K562 (cell line): ENCODE measurements around the gene MAN1A1. TPM values are rescaled to one million over a fixed set of nuclear protein-coding genes. Genes with fewer than 3 reads are reported as not detected.
A peak's percentile ranks its signal among the peaks of the same experiment; 100 is the strongest.
"Not testable (repeated sequence)": the region's sequence is repeated elsewhere in the genome, so short reads cannot be mapped to it uniquely, and the experiment has no call there.

Experiments used
- ATAC-seq: fragments of 200-7000 bp; cut with Tn5 transposase; 3 replicates; pipeline ENCODE4 v1.9.1; 2020; ENCODE audit warnings: moderate library complexity
- BruUV-seq: library from RNA; stranded (reverse); fragments of 400-500 nt; replicated peaks from 2 replicates; lab custom pipeline; 2021; lab: Mats Ljungman, UMichigan
- CTCF ChIA-PET: fragments of 300-600 bp; formaldehyde crosslinking; extraction: SDS; loops from one replicate; lab custom pipeline; 2021; ENCODE audit warnings: low intra/inter-chr PET ratio; lab: Yijun Ruan, JAX
- POLR2A ChIA-PET: fragments of 300-600, 350-650 bp; sonication (Branson Sonifier 250); formaldehyde crosslinking; extraction: SDS; loops from one replicate; lab custom pipeline; 2021; ENCODE audit warnings: antibody characterized with exemption, inconsistent platforms; lab: Yijun Ruan, JAX
- DNase-seq, 4 experiments: peaks; one replicate each; pipeline versions ENCODE4 v3.0.0 to v3.0.0-alpha.2; 2011 to 2018; ENCODE audit warnings: low spot score in 3 of 4, mixed read lengths in 3 of 4; ENCODE audit errors: extremely low read depth in 1 of 4
- FAIRE-seq: peaks from 2 replicates; lab custom pipeline; 2011; peaks lifted over from hg19 to GRCh38; lab: Jason Lieb, UNC
- H2AFZ ChIP-seq: 2 replicates; pipeline ENCODE4 v1.6.0; 2011; ENCODE audit warnings: low read depth, low read length, control low read depth, inconsistent platforms
- H3K27ac ChIP-seq: fragments of 200-600 bp; 3 replicates; pipeline ENCODE4 v1.8.0; 2011; ENCODE audit warnings: low read depth, mild to moderate bottlenecking, control low read depth, inconsistent platforms, low read length, moderate library complexity, mixed read lengths; ENCODE audit errors: extremely low read depth
- H3K27me3 ChIP-seq, 2 experiments: fragments of 300-600 bp in 1 of 2; 2 replicates in 1 of 2; 3 replicates in 1 of 2; pipeline versions ENCODE4 v1.6.0 to v1.8.0; 2011; ENCODE audit warnings: inconsistent platforms in 2 of 2, low read length in 2 of 2, mild to moderate bottlenecking in 1 of 2, mixed read lengths in 1 of 2, moderate library complexity in 1 of 2; ENCODE audit not compliant: control insufficient read depth in 2 of 2, insufficient read depth in 2 of 2
- H3K36me3 ChIP-seq: fragments of 300-600 bp; 3 replicates; pipeline ENCODE4 v1.8.0; 2011; ENCODE audit warnings: mild to moderate bottlenecking, low read length, inconsistent platforms; ENCODE audit not compliant: control insufficient read depth, insufficient read depth
- H3K4me1 ChIP-seq, 2 experiments: fragments of 200-600 bp in 1 of 2; replicated peaks in 1 of 2; 2 replicates in 1 of 2; 3 replicates in 1 of 2; pipeline versions ENCODE4 v1.5.1 to v1.8.0; 2011; ENCODE audit warnings: inconsistent platforms in 2 of 2, low read length in 2 of 2, mild to moderate bottlenecking in 1 of 2, mixed read lengths in 1 of 2, moderate library complexity in 1 of 2; ENCODE audit not compliant: control insufficient read depth in 2 of 2, insufficient read depth in 2 of 2
- H3K4me2 ChIP-seq: 2 replicates; pipeline ENCODE4 v1.6.1; 2011; ENCODE audit warnings: low read length, control low read depth, inconsistent platforms, mixed read lengths; ENCODE audit not compliant: insufficient read depth
- H3K4me3 ChIP-seq: fragments of 200-600 bp; sonication (generic), shearing (Covaris generic); 2 replicates; pipeline ENCODE4 v1.5.1; 2016; ENCODE audit warnings: control low read depth, inconsistent platforms
- H3K79me2 ChIP-seq: fragments of 200-600 bp; 3 replicates; pipeline ENCODE4 v1.8.0; 2011; ENCODE audit warnings: low read length, inconsistent platforms; ENCODE audit not compliant: control insufficient read depth, insufficient read depth
- H3K9ac ChIP-seq, 2 experiments: 2 replicates each; pipeline versions ENCODE4 v1.6.0 to v1.6.1; 2011; ENCODE audit warnings: low read depth in 2 of 2, low read length in 2 of 2, control low read depth in 1 of 2, inconsistent platforms in 1 of 2, mild to moderate bottlenecking in 1 of 2, mixed read lengths in 1 of 2; ENCODE audit not compliant: insufficient read depth in 1 of 2
- H3K9me1 ChIP-seq: one replicate; pipeline ENCODE4 v1.6.0; 2011; ENCODE audit warnings: inconsistent platforms, mild to moderate bottlenecking, low read length, moderate library complexity; ENCODE audit not compliant: control insufficient read depth, insufficient read depth
- H3K9me3 ChIP-seq: replicated peaks from 2 replicates; pipeline ENCODE4 v1.5.1; 2011; ENCODE audit warnings: low read depth, low read length, inconsistent platforms; ENCODE audit not compliant: control insufficient read depth, insufficient read depth
- H4K20me1 ChIP-seq: replicated peaks from 2 replicates; pipeline ENCODE4 v1.6.1; 2011; ENCODE audit warnings: low read length, inconsistent platforms, mixed read lengths; ENCODE audit not compliant: control insufficient read depth, insufficient read depth
- BCOR ChIP-seq: fragments of 450-650 bp; IDR thresholded peaks from 2 replicates; pipeline ENCODE4 v1.6.1; 2016
- CXXC5 ChIP-seq: fragments of 250-450 bp; sonication (Bioruptor Pico); IDR thresholded peaks from 2 replicates; pipeline ENCODE4 v1.8.0; 2022; ENCODE audit warnings: inconsistent platforms, mild to moderate bottlenecking, moderate library complexity
- GABPB2 ChIP-seq: fragments of 250-450 bp; sonication (Bioruptor Pico); conservative IDR thresholded peaks from 2 replicates; pipeline ENCODE4 v1.5.1; 2021; ENCODE audit warnings: mild to moderate bottlenecking
- KDM1A ChIP-seq, 2 experiments: fragments of 450-650 bp; IDR thresholded peaks; 2 replicates each; pipeline ENCODE4 v1.6.1; 2016; ENCODE audit warnings: mild to moderate bottlenecking in 2 of 2
- MCM2 ChIP-seq: fragments of 450-650 bp; IDR thresholded peaks from 2 replicates; pipeline ENCODE4 v1.6.1; 2017; ENCODE audit warnings: low read depth, mild to moderate bottlenecking
- ZNF146 ChIP-seq: IDR thresholded peaks from one replicate; pipeline ENCODE4 v1.6.1; 2018; ENCODE audit warnings: missing compliant biosample characterization; ENCODE audit not compliant: unreplicated experiment
- ZNF766 ChIP-seq: fragments of 200-800 bp; sonication (Bioruptor generic); conservative IDR thresholded peaks from 2 replicates; pipeline ENCODE4 v1.6.1; 2016; ENCODE audit warnings: missing genetic modification characterization, missing compliant biosample characterization
- WGBS: fragments of 100-300 bp; shearing (Covaris generic); methylation state at CpG from one replicate; pipeline ENCODE4 v1.1.6; 2016; ENCODE audit warnings: low coverage, mixed read lengths; ENCODE audit not compliant: insufficient coverage; ENCODE audit errors: missing lambda C conversion rate; 5-methylcytosine and 5-hydroxymethylcytosine counted together
- in situ Hi-C: fragments of 300-500 bp; cut with MboI; formaldehyde crosslinking; loops from 4 replicates; pipeline ENCODE4 v1.15.0; 2018; ENCODE audit warnings: inconsistent platforms, mixed read lengths
- intact Hi-C: fragments of 100-400 bp; cut with micrococcal nuclease; formaldehyde crosslinking; loops from 2 replicates; pipeline ENCODE4 v1.14.2; 2022
- polyA plus RNA-seq, 8 experiments: library from polyadenylated mRNA; depleted of rRNA in 4 of 8; stranded (reverse) in 5 of 8; unstranded in 3 of 8; fragments of >200 nt; fragmentation: Nextera tagmentation in 2 of 8; fragmentation: Illumina TruSeq in 1 of 8; extraction: Ambion mirVana in 2 of 8; extraction: Trizol in 1 of 8; gene quantifications; 2 replicates each; pipeline versions ENCODE4 v1.2.1 to v1.2.3, GENCODE V29; 2011 to 2014; ENCODE audit warnings: inconsistent platforms in 1 of 8, missing spikeins in 1 of 8
- total RNA-seq, 7 experiments: library from RNA; depleted of rRNA in 6 of 7; stranded (reverse); fragments of >200 nt in 6 of 7; fragmentation: Illumina TruSeq in 2 of 7; extraction: Trizol in 2 of 7; gene quantifications; 2 replicates each; pipeline versions ENCODE4 v1.2.1 to v1.2.3, GENCODE V29; 2011 to 2021; ENCODE audit warnings: low replicate concordance in 1 of 7
- TF ChIP-seq, protein P1 (sequence below): sonication (generic); formaldehyde crosslinking; IDR thresholded peaks from 2 replicates; pipeline ENCODE4 v1.8.0; 2022; ENCODE audit warnings: mild to moderate bottlenecking, low read depth, missing genetic modification reagents
- TF ChIP-seq, protein P2 (sequence below): fragments of 450-650 bp; formaldehyde crosslinking; IDR thresholded peaks from 2 replicates; pipeline ENCODE4 v1.4.0; 2020; ENCODE audit warnings: mild to moderate bottlenecking, moderate library complexity
- TF ChIP-seq, protein P3 (sequence below): fragments of 250-450 bp; sonication (Bioruptor Pico); IDR thresholded peaks from 2 replicates; pipeline ENCODE4 v1.9.0; 2021; ENCODE audit warnings: mild to moderate bottlenecking, inconsistent platforms

Gene MAN1A1
- total and polyA plus RNA-seq, 9 of the 15 experiments (the other 6 are each of a cell fraction or from before 2014, with no cell fraction given): 24.5 to 78.4 (median 59.7) TPM

DNA sequence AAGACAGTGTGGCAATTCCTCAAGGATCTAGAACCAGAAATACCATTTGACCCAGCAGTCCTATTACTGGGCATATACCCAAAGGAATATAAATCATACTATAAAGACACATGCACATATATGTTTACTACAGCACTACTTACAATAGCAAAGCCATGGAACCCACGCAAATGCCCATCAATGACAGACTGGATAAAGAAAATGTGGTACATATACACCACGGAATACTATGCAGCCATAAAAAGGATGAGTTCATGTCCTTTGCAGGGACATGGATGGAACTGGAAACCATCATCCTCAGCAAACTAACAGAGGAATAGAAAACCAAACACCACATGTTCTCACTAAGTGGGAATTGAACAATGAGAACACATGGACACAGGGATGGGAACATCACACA is 180.2 kb downstream of the MAN1A1 start:
- FAIRE-seq, H3K4me2 ChIP-seq, H3K9me1 ChIP-seq, BruUV-seq, H3K27me3 ChIP-seq, H4K20me1 ChIP-seq, H2AFZ ChIP-seq, H3K27ac ChIP-seq, H3K36me3 ChIP-seq, H3K9ac ChIP-seq, H3K79me2 ChIP-seq, ATAC-seq, intact Hi-C loops, DNase-seq, POLR2A ChIA-PET, in situ Hi-C loops, CTCF ChIA-PET, H3K9me3 ChIP-seq, H3K4me3 ChIP-seq: not testable (repeated sequence)
- TF ChIP-seq BCOR: 0 out of 2 replicates have a peak, but pooled peaks have one; percentile 37
- peak; percentile 88 for TF ChIP-seq ZNF146 (CRISPR knock-in tag)
- peak in 1 of 2 experiments; percentile 48; a peak in 1 of 4 replicates for TF ChIP-seq KDM1A (IDR thresholded peaks at IDR 0.05)
- peaks cover 0 to 33% of the 10 kb centered on the region in 2 experiments; a peak in 3 of 5 replicates for H3K4me1 ChIP-seq
- 89% methylated on average over 2 of the region's 2 CpGs for WGBS

DNA sequence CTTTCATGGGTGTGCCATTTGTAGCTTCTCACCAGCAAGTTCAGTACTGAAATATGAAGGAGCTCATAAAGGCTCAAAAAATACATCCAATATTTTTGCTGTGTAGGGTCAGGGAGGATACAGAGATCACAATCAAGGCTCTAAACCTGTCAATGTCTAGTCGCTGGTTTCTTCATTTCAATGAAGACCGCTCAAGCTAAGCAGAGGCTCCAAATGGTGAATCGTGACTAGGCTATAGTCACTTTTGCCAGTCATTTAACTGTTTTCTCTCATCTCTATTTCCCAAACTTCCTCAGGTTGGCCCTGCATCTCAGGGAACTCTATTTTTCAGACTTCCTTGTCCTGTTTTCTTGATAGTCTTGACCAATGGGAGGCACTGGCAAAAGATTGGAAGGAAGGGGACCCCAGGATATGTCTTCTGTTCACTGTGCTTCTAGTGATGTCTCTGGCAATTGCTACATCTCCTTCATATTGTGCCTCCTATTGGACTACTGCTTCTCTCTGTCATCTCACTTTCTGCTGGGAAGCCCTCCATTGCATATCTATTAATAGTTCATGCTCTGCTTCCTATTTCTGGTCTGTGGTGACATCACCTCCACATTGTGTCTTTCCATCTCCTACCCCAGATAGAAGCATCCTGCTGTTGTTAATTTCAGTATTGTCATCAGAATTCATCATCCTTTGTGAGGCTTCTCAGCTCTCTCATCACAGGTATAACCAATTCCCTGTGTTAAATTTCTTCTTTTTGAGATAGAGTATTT is 183.4 kb downstream of the MAN1A1 start:
- Histone ChIP-seq H3K9me1 (no peaks in the 10 kb centered on the region), H3K27ac (no peak overlapping the region), H3K27me3 (no peaks in the 10 kb centered on the region), H3K79me2 (no peaks in the 10 kb centered on the region), H3K36me3 (no peaks in the 10 kb centered on the region), H3K9me3 (no peaks in the 10 kb centered on the region), H2AFZ (peak overlapping the region; percentile 67), H3K4me3 (no peak overlapping the region), H3K4me2 (0 out of 2 replicates have a peak overlapping the region, but pooled peaks have one; percentile 17), H3K9ac (no peak overlapping the region), H4K20me1 (no peaks in the 10 kb centered on the region), H3K4me1 (peaks cover 0 to 25% of the 10 kb centered on the region in 2 experiments; a peak in 3 of 5 replicates)
- POLR2A ChIA-PET: interaction anchor here (0.6 to 0.8 kb wide), 2 partner anchors 20 to 1800 kb away, joined by 3 read pairs; no protein-coding TSS in a partner anchor
- 10% methylated on average over 3 of the region's 3 CpGs for WGBS
- ATAC-seq (peak; percentile 66), FAIRE-seq (peak; percentile 35), DNase-seq (no peak)
- intact Hi-C loops (no loop called here), in situ Hi-C loops (no loop called here)
- CTCF ChIA-PET: no interaction called here
- BruUV-seq: no TSS peak
- TF ChIP-seq, protein P1, sequence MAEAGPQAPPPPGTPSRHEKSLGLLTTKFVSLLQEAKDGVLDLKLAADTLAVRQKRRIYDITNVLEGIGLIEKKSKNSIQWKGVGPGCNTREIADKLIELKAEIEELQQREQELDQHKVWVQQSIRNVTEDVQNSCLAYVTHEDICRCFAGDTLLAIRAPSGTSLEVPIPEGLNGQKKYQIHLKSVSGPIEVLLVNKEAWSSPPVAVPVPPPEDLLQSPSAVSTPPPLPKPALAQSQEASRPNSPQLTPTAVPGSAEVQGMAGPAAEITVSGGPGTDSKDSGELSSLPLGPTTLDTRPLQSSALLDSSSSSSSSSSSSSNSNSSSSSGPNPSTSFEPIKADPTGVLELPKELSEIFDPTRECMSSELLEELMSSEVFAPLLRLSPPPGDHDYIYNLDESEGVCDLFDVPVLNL: no peak
- no peak for TF ChIP-seq MCM2
- TF ChIP-seq GABPB2 (CRISPR knock-in tag): no peak
- TF ChIP-seq ZNF766: no peak; the same call in 1 of the 2 replicates
- TF ChIP-seq, protein P2, sequence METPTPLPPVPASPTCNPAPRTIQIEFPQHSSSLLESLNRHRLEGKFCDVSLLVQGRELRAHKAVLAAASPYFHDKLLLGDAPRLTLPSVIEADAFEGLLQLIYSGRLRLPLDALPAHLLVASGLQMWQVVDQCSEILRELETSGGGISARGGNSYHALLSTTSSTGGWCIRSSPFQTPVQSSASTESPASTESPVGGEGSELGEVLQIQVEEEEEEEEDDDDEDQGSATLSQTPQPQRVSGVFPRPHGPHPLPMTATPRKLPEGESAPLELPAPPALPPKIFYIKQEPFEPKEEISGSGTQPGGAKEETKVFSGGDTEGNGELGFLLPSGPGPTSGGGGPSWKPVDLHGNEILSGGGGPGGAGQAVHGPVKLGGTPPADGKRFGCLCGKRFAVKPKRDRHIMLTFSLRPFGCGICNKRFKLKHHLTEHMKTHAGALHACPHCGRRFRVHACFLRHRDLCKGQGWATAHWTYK (CRISPR knock-in tag): no peak
- TF ChIP-seq CXXC5 (CRISPR knock-in tag): no peak
- TF ChIP-seq, protein P3, sequence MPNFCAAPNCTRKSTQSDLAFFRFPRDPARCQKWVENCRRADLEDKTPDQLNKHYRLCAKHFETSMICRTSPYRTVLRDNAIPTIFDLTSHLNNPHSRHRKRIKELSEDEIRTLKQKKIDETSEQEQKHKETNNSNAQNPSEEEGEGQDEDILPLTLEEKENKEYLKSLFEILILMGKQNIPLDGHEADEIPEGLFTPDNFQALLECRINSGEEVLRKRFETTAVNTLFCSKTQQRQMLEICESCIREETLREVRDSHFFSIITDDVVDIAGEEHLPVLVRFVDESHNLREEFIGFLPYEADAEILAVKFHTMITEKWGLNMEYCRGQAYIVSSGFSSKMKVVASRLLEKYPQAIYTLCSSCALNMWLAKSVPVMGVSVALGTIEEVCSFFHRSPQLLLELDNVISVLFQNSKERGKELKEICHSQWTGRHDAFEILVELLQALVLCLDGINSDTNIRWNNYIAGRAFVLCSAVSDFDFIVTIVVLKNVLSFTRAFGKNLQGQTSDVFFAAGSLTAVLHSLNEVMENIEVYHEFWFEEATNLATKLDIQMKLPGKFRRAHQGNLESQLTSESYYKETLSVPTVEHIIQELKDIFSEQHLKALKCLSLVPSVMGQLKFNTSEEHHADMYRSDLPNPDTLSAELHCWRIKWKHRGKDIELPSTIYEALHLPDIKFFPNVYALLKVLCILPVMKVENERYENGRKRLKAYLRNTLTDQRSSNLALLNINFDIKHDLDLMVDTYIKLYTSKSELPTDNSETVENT (CRISPR knock-in tag): no peak
